T-helper 22 cell (primary cell): ENCODE data around the gene IL1RAPL2.
"Not testable (repeated sequence)": the region's sequence is repeated elsewhere in the genome, so short reads cannot be mapped to it uniquely, and the experiment has no call there.

Experiments
- DNase-seq: peaks from one replicate; pipeline ENCODE4 v3.0.0-alpha.2; 2020; ENCODE audit warnings: low read depth

IL1RAPL2 gene

GRCh38 chrX:105173071-105173470, 607.1 kb downstream of the IL1RAPL2 start:
- DNase-seq = no peak

GRCh38 chrX:105179644-105180043, 613.6 kb downstream of the IL1RAPL2 start:
- DNase-seq = no peak

GRCh38 chrX:105189093-105189492, 623.1 kb downstream of the IL1RAPL2 start:
- no peak for DNase-seq

GRCh38 chrX:105190252-105190853, 624.4 kb downstream of the IL1RAPL2 start:
- no peak for DNase-seq

GRCh38 chrX:105191878-105192277, 625.9 kb downstream of the IL1RAPL2 start:
- DNase-seq = no peak

- no peak for DNase-seq
These were observed 643.4 kb downstream of the IL1RAPL2 start for GRCh38 chrX:105209406-105209805.

- no peak for DNase-seq
These were observed 644.3 kb downstream of the IL1RAPL2 start for GRCh38 chrX:105210258-105210657.

- no peak for DNase-seq
These were observed 645.1 kb downstream of the IL1RAPL2 start for GRCh38 chrX:105211066-105211575.

GRCh38 chrX:105219454-105220401, 653.7 kb downstream of the IL1RAPL2 start:
- no peak for DNase-seq

GRCh38 chrX:105220636-105221035, 654.6 kb downstream of the IL1RAPL2 start, which contains the start of gene TEX13A:
TSS of gene TEX13A (minus strand) at chrX:105220694. CDS start at chrX:105220397, 297 bp downstream.
- no peak for DNase-seq

GRCh38 chrX:105221374-105221773, 655.4 kb downstream of the IL1RAPL2 start:
- no peak for DNase-seq

GRCh38 chrX:105226499-105226898, 660.5 kb downstream of the IL1RAPL2 start:
- DNase-seq = no peak

GRCh38 chrX:105228602-105229001, 662.6 kb downstream of the IL1RAPL2 start:
- DNase-seq = no peak

GRCh38 chrX:105229146-105229545, 663.1 kb downstream of the IL1RAPL2 start:
- no peak for DNase-seq

GRCh38 chrX:105237407-105237806, 671.4 kb downstream of the IL1RAPL2 start:
- not testable (repeated sequence) for DNase-seq

GRCh38 chrX:105241056-105241455, 675.1 kb downstream of the IL1RAPL2 start:
- DNase-seq = no peak

GRCh38 chrX:105260291-105261043, 694.5 kb downstream of the IL1RAPL2 start:
- no peak for DNase-seq

- DNase-seq = no peak
These were observed 697.2 kb downstream of the IL1RAPL2 start for GRCh38 chrX:105263171-105263570.

- no peak for DNase-seq
These were observed 697.8 kb downstream of the IL1RAPL2 start for GRCh38 chrX:105263801-105264200.

- no peak for DNase-seq
These were observed 699.1 kb downstream of the IL1RAPL2 start for GRCh38 chrX:105265093-105265492.

- DNase-seq = no peak
These were observed 700.5 kb downstream of the IL1RAPL2 start for GRCh38 chrX:105266456-105266855.

GRCh38 chrX:105267167-105267566, 701.2 kb downstream of the IL1RAPL2 start:
- no peak for DNase-seq
